Esophagus squamous epithelium (tissue), 5 donors: ENCODE data around the gene CDT1. TPM values are rescaled to one million over a fixed set of nuclear protein-coding genes. Genes with fewer than 3 reads are reported as not detected.
A peak's percentile ranks its signal among the peaks of the same experiment; 100 is the strongest.

Experiments
- DNase-seq: peaks from one replicate; lab custom pipeline; 2025; lab: John Stamatoyannopoulos, UW
- H3K27ac ChIP-seq, 4 donors: fragments of 200-600 bp; sonication (generic); one replicate each; pipeline ENCODE4 v1.5.1; 2016 to 2019; ENCODE audit warnings: mild to moderate bottlenecking in 1 of 4
- H3K27me3 ChIP-seq, 4 donors: fragments of 200-600 bp; sonication (generic); 1 replicate in 3 of 4; 2 replicates in 1 of 4; pipeline versions ENCODE4 v1.5.1 to v1.6.0; 2017 to 2021; ENCODE audit warnings: antibody characterized with exemption in 1 of 4
- H3K36me3 ChIP-seq, 3 donors: fragments of 200-600 bp; sonication (generic); one replicate each; pipeline ENCODE4 v1.5.1; 2016 to 2019
- H3K4me1 ChIP-seq, 3 donors: fragments of 200-600 bp; sonication (generic); one replicate each; pipeline ENCODE4 v1.5.1; 2017 to 2019
- H3K4me3 ChIP-seq, 4 donors: fragments of 200-600 bp; sonication (generic); 1 replicate in 3 of 4; 2 replicates in 1 of 4; pipeline ENCODE4 v1.5.1; 2016 to 2019; ENCODE audit warnings: mild to moderate bottlenecking in 2 of 4, moderate library complexity in 1 of 4
- H3K9me3 ChIP-seq, 3 donors: fragments of 200-600 bp; sonication (generic); one replicate each; pipeline ENCODE4 v1.5.1; 2016 to 2019
- CTCF ChIP-seq, 6 experiments: fragments of 450-650 bp in 4 of 6; fragments of 200-600 bp in 2 of 6; sonication (generic) in 2 of 6; IDR thresholded peaks; one replicate each; pipeline ENCODE4 v1.5.1; 2016 to 2019; ENCODE audit warnings: antibody characterized with exemption in 6 of 6, mild to moderate bottlenecking in 4 of 6, moderate library complexity in 4 of 6
- POLR2A ChIP-seq, 4 donors: fragments of 450-650 bp; IDR thresholded peaks; one replicate each; pipeline ENCODE4 v1.6.1; 2017; ENCODE audit warnings: antibody characterized with exemption in 4 of 4, mild to moderate bottlenecking in 4 of 4, moderate library complexity in 3 of 4
- WGBS, 2 donors: methylation state at CpG; one replicate each; pipeline ENCODE4 v1.1.5; 2018; 5-methylcytosine and 5-hydroxymethylcytosine counted together
- intact Hi-C: fragments of 100-400 bp; cut with DNase I; formaldehyde crosslinking; loops from one replicate; pipeline ENCODE4 v1.15.0; 2022
- total RNA-seq, 4 donors: library from RNA; depleted of rRNA; stranded (reverse); fragments of >200 nt; gene quantifications; one replicate each; pipeline ENCODE4 v1.1.0, GENCODE V29; 2016
- donor health status: DM: yes; HTN: yes; CAD: no.

Gene CDT1
- total RNA-seq, 4 donors from 2014 or later = 7.7 to 20.7 (median 11.2) TPM

- Histone ChIP-seq H3K4me1 (peaks cover 54 to 90% (median 77%) of the 10 kb centered on the region in 3 donors), H3K9me3 (no peaks in the 10 kb centered on the region), H3K27ac (peak overlapping the region; percentile 54 to 93 (median 80)), H3K27me3 (no peaks in the 10 kb centered on the region), H3K4me3 (no peak overlapping the region), H3K36me3 (peaks cover 0 to 20% (median 0%) of the 10 kb centered on the region in 3 donors)
- intact Hi-C loops = no loop called here
- TF ChIP-seq POLR2A (IDR thresholded peaks at IDR 0.05) (no peak), CTCF (IDR thresholded peaks at IDR 0.05) (no peak)
- WGBS, 2 donors = 44 to 46% methylated on average over 2 to 4 of the region's 29 CpGs
- DNase-seq = no peak
Observed at GRCh38 chr16:88772871-88773811, 30.4 kb upstream of the CDT1 start.

- intact Hi-C loops = no loop called here
- Histone ChIP-seq H3K4me1 (peaks cover 48 to 90% (median 70%) of the 10 kb centered on the region in 3 donors), H3K9me3 (no peaks in the 10 kb centered on the region), H3K27ac (peak overlapping the region in 3 of 4 donors; percentile 72 to 93 (median 89)), H3K27me3 (no peaks in the 10 kb centered on the region), H3K4me3 (no peak overlapping the region), H3K36me3 (peaks cover 0 to 21% (median 0%) of the 10 kb centered on the region in 3 donors)
- DNase-seq = no peak
- TF ChIP-seq CTCF (IDR thresholded peaks at IDR 0.05) = no peak
- no peak for TF ChIP-seq POLR2A (IDR thresholded peaks at IDR 0.05)
- no CpG with 5 or more reads among the region's 12 CpGs for WGBS, 2 donors
Observed at GRCh38 chr16:88773812-88774291, 29.7 kb upstream of the CDT1 start.

- H3K27me3 ChIP-seq = no peaks in the 10 kb centered on the region
- DNase-seq = no peak
- H3K9me3 ChIP-seq = no peaks in the 10 kb centered on the region
- peak overlapping the region in 3 of 4 donors; percentile 26 to 89 (median 72) for H3K27ac ChIP-seq
- WGBS, 2 donors = 88 to 89% methylated on average over 12 to 13 of the region's 32 CpGs
- no peak for TF ChIP-seq CTCF (IDR thresholded peaks at IDR 0.05)
- TF ChIP-seq POLR2A (IDR thresholded peaks at IDR 0.05) = no peak
- intact Hi-C loops = no loop called here
- no peak overlapping the region for H3K4me3 ChIP-seq
- H3K4me1 ChIP-seq = peaks cover 48 to 90% (median 69%) of the 10 kb centered on the region in 3 donors
- peaks cover 0 to 21% (median 0%) of the 10 kb centered on the region in 3 donors for H3K36me3 ChIP-seq
Observed at GRCh38 chr16:88774544-88775393, 28.8 kb upstream of the CDT1 start.

- intact Hi-C loops = no loop called here
- 82 to 89% methylated on average over 10 to 18 of the region's 18 CpGs for WGBS, 2 donors
- H3K27ac ChIP-seq = peak overlapping the region in 3 of 4 donors; percentile 52 to 94 (median 80)
- peaks cover 0 to 21% (median 0%) of the 10 kb centered on the region in 3 donors for H3K36me3 ChIP-seq
- H3K4me1 ChIP-seq = peaks cover 48 to 90% (median 69%) of the 10 kb centered on the region in 3 donors
- no peaks in the 10 kb centered on the region for H3K27me3 ChIP-seq
- TF ChIP-seq CTCF (IDR thresholded peaks at IDR 0.05) (no peak), POLR2A (IDR thresholded peaks at IDR 0.05) (no peak)
- DNase-seq = no peak
- no peak overlapping the region for H3K4me3 ChIP-seq
- H3K9me3 ChIP-seq = no peaks in the 10 kb centered on the region
Observed at GRCh38 chr16:88775825-88776224, 27.8 kb upstream of the CDT1 start.
